Measurements from ENCODE around the gene MGAT3. TPM values are rescaled to one million over a fixed set of nuclear protein-coding genes. Genes with fewer than 3 reads are reported as not detected.
A peak's percentile ranks its signal among the peaks of the same experiment; 100 is the strongest.

Gene MGAT3
- total and polyA plus RNA-seq, 2 of the 13 experiments (the other 11 are each of a cell fraction or from before 2014, with no cell fraction given) = 0.11 to 0.15 TPM

GRCh38 chr22:39534591-39535356 is 78.0 kb downstream of the MGAT3 start (continued):
- TF ChIP-seq USF2 (IDR thresholded peaks at IDR 0.05; ENCODE audit: low read depth, low read length) = no peak
- no peak for TF ChIP-seq USF2 (CRISPR knock-in tag; IDR thresholded peaks at IDR 0.05; ENCODE audit: borderline replicate concordance)
- peak; percentile 18; the same call in 1 of the 2 replicates for TF ChIP-seq SOX5 (CRISPR knock-in tag; IDR thresholded peaks at IDR 0.05; ENCODE audit: borderline replicate concordance)
- 0 out of 2 replicates have a peak, but pooled peaks have one; percentile 19 for TF ChIP-seq TARDBP (CRISPR knock-in tag; IDR thresholded peaks at IDR 0.05)
- TF ChIP-seq ZFP37 (CRISPR knock-in tag; IDR thresholded peaks at IDR 0.05; ENCODE audit: borderline replicate concordance) = no peak
- 0 out of 2 replicates have a peak, but pooled peaks have one; percentile 21 for TF ChIP-seq HES4 (CRISPR knock-in tag; IDR thresholded peaks at IDR 0.05; ENCODE audit: borderline replicate concordance)
- peak; percentile 10; the same call in 1 of the 2 replicates for TF ChIP-seq HDAC1 (CRISPR knock-in tag; IDR thresholded peaks at IDR 0.05)
- peak; percentile 48; the same call in 1 of the 2 replicates for TF ChIP-seq HDAC2 (CRISPR knock-in tag; IDR thresholded peaks at IDR 0.05)
- no peak for TF ChIP-seq SRF (IDR thresholded peaks at IDR 0.05; ENCODE audit: low read depth, low read length)
- no peak for TF ChIP-seq MLX (CRISPR knock-in tag; IDR thresholded peaks at IDR 0.05)
- TF ChIP-seq GATAD1 (CRISPR knock-in tag; IDR thresholded peaks at IDR 0.05) = peak; percentile 53
- TF ChIP-seq CCAR2 (optimal IDR thresholded peaks at IDR 0.05; ENCODE audit: low read depth, low read length) = no peak
- TF ChIP-seq ZNF557 (CRISPR knock-in tag; IDR thresholded peaks at IDR 0.05) = 0 out of 2 replicates have a peak, but pooled peaks have one; percentile 6
- TF ChIP-seq FOSL1 (CRISPR knock-in tag; IDR thresholded peaks at IDR 0.05; ENCODE audit: borderline replicate concordance) = no peak
- TF ChIP-seq ZFX (CRISPR knock-in tag; IDR thresholded peaks at IDR 0.05; ENCODE audit: low read depth) = peak; percentile 69
- TF ChIP-seq TBX2 (CRISPR knock-in tag; IDR thresholded peaks at IDR 0.05; ENCODE audit: borderline replicate concordance) = peak; percentile 22; the same call in 1 of the 2 replicates
- peak; percentile 14; the same call in 1 of the 2 replicates for TF ChIP-seq EEA1 (CRISPR knock-in tag; IDR thresholded peaks at IDR 0.05; ENCODE audit: borderline replicate concordance)
- no peak for TF ChIP-seq NFATC3 (CRISPR knock-in tag; IDR thresholded peaks at IDR 0.05)
- no peak for TF ChIP-seq DNMT3B (CRISPR knock-in tag; conservative IDR thresholded peaks at IDR 0.05)
- TF ChIP-seq ZNF274 (CRISPR knock-in tag; IDR thresholded peaks at IDR 0.05) = peak; percentile 28; the same call in 1 of the 2 replicates
- no peak for TF ChIP-seq RAD51 (IDR thresholded peaks at IDR 0.05; ENCODE audit: borderline replicate concordance)
- peak; percentile 83; the same call in 1 of the 2 replicates for TF ChIP-seq HINFP (CRISPR knock-in tag; IDR thresholded peaks at IDR 0.05; ENCODE audit: low read depth)
- peak; percentile 26; the same call in 1 of the 2 replicates for TF ChIP-seq THAP11 (CRISPR knock-in tag; IDR thresholded peaks at IDR 0.05)
- TF ChIP-seq ESRRA (CRISPR knock-in tag; IDR thresholded peaks at IDR 0.05; ENCODE audit: low read depth) = no peak
- no peak for TF ChIP-seq TCF12 (IDR thresholded peaks at IDR 0.05)
- TF ChIP-seq TCF12 (CRISPR knock-in tag; IDR thresholded peaks at IDR 0.05) = no peak
- TF ChIP-seq ZNF432 (CRISPR knock-in tag; IDR thresholded peaks at IDR 0.05; ENCODE audit: borderline replicate concordance) = no peak
- TF ChIP-seq ZBTB8A (CRISPR knock-in tag; IDR thresholded peaks at IDR 0.05; ENCODE audit: borderline replicate concordance, low read depth) = no peak
